SH-SY5Y (cell line): ENCODE measurements around the gene PTEN.

ENCODE experiments used
- GATA2 ChIP-seq: IDR thresholded peaks from 2 replicates; pipeline ENCODE4 v1.6.1; 2011; ENCODE audit warnings: mild to moderate bottlenecking, low read depth, low read length
- GATA3 ChIP-seq: IDR thresholded peaks from 2 replicates; pipeline ENCODE4 v1.6.1; 2011; ENCODE audit warnings: low read depth, mild to moderate bottlenecking, low read length, moderate library complexity

DNA sequence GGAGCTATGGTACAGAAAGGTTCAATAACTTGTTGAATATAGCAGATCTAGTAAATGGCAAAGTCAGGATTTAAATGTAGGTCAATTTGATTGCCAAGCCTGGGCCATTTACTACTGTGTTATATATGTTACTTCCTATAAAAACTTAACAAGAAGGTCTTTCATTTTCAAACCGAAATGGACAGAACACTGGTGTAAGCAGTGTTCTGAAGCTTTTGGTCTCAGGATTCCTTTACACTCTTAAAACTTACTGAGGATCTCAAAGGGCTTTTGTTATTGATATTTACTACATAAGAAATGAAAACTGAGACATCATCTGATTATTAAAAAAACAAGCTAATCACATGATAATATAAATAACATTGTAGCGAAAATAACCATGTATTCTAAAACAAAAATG lies 114.7 kb downstream of the PTEN start:
- TF ChIP-seq GATA3, result no peak
- no peak for TF ChIP-seq GATA2
